Neuronal stem cell (in vitro differentiated cells): ENCODE data around the gene SLC2A4.
A peak's percentile ranks its signal among the peaks of the same experiment; 100 is the strongest.

Source experiments
- DNase-seq: peaks from one replicate; pipeline ENCODE4 v3.0.0-alpha.2; 2013; ENCODE audit warnings: low spot score
- H2AFZ ChIP-seq: one replicate; pipeline ENCODE4 v1.6.1; 2013; ENCODE audit warnings: mild to moderate bottlenecking, low read length, inconsistent platforms
- H2AK5ac ChIP-seq: 2 replicates; pipeline ENCODE4 v1.6.1; 2013; ENCODE audit warnings: low read depth, mild to moderate bottlenecking, inconsistent platforms, low read length, moderate library complexity, mixed read lengths
- H2BK120ac ChIP-seq: 2 replicates; pipeline ENCODE4 v1.6.1; 2013; ENCODE audit warnings: low read depth, mild to moderate bottlenecking, inconsistent platforms, low read length, moderate library complexity, mixed read lengths
- H2BK12ac ChIP-seq: one replicate; pipeline ENCODE4 v1.6.1; 2013; ENCODE audit warnings: low read length, inconsistent platforms
- H2BK15ac ChIP-seq: 2 replicates; pipeline ENCODE4 v1.6.1; 2013; ENCODE audit warnings: mild to moderate bottlenecking, low read length, inconsistent platforms, mixed read lengths
- H2BK5ac ChIP-seq: one replicate; pipeline ENCODE4 v1.6.1; 2013; ENCODE audit warnings: inconsistent platforms, mild to moderate bottlenecking, low read length, moderate library complexity
- H3K14ac ChIP-seq: one replicate; pipeline ENCODE4 v1.6.1; 2013; ENCODE audit warnings: low read length, inconsistent platforms
- H3K18ac ChIP-seq: 2 replicates; pipeline ENCODE4 v1.6.1; 2013; ENCODE audit warnings: low read length, inconsistent platforms
- H3K23ac ChIP-seq: 2 replicates; pipeline ENCODE4 v1.6.1; 2013; ENCODE audit warnings: low read depth, mild to moderate bottlenecking, mixed read lengths, low read length, inconsistent platforms; ENCODE audit not compliant: poor library complexity
- H3K27ac ChIP-seq: replicated peaks from 3 replicates; pipeline ENCODE4 v1.5.1; 2013; ENCODE audit warnings: low read length, inconsistent platforms
- H3K27me3 ChIP-seq, 3 experiments: 2 replicates each; pipeline ENCODE4 v1.6.1; 2013; ENCODE audit warnings: low read length in 3 of 3, mild to moderate bottlenecking in 2 of 3, inconsistent platforms in 1 of 3, low read depth in 1 of 3, mixed read lengths in 1 of 3, moderate library complexity in 1 of 3; ENCODE audit not compliant: control insufficient read depth in 3 of 3, insufficient read depth in 3 of 3
- H3K36me3 ChIP-seq, 2 donors: replicated peaks in 1 of 2; 2 replicates each; pipeline ENCODE4 v1.6.1; 2013; ENCODE audit warnings: low read length in 2 of 2; ENCODE audit not compliant: control insufficient read depth in 2 of 2, insufficient read depth in 2 of 2
- H3K4ac ChIP-seq: 2 replicates; pipeline ENCODE4 v1.6.1; 2013; ENCODE audit warnings: inconsistent platforms, mild to moderate bottlenecking, low read length, moderate library complexity
- H3K4me1 ChIP-seq, 2 donors: 1 replicate in 1 of 2; 2 replicates in 1 of 2; pipeline ENCODE4 v1.6.1; 2013; ENCODE audit warnings: low read length in 2 of 2, low read depth in 1 of 2; ENCODE audit not compliant: control insufficient read depth in 2 of 2, insufficient read depth in 1 of 2
- H3K4me2 ChIP-seq: one replicate; pipeline ENCODE4 v1.6.1; 2013; ENCODE audit warnings: mild to moderate bottlenecking, low read length, inconsistent platforms; ENCODE audit not compliant: insufficient read depth, poor library complexity, severe bottlenecking
- H3K4me3 ChIP-seq, 2 donors: 2 replicates each; pipeline ENCODE4 v1.5.1; 2013; ENCODE audit warnings: low read length in 2 of 2, mild to moderate bottlenecking in 2 of 2, inconsistent platforms in 1 of 2, moderate library complexity in 1 of 2
- H3K79me1 ChIP-seq: one replicate; pipeline ENCODE4 v1.6.1; 2013; ENCODE audit warnings: low read depth, mild to moderate bottlenecking, inconsistent platforms, low read length, moderate library complexity
- H3K9ac ChIP-seq: one replicate; pipeline ENCODE4 v1.6.1; 2013; ENCODE audit warnings: mild to moderate bottlenecking, low read depth, low read length, inconsistent platforms; ENCODE audit not compliant: poor library complexity
- H3K9me3 ChIP-seq, 2 donors: replicated peaks in 1 of 2; 2 replicates each; pipeline versions ENCODE3 to v1.6.1; 2013; ENCODE audit warnings: low read length in 2 of 2, mild to moderate bottlenecking in 2 of 2, inconsistent platforms in 1 of 2, low read depth in 1 of 2, mixed read lengths in 1 of 2, moderate library complexity in 1 of 2; ENCODE audit not compliant: control insufficient read depth in 2 of 2, insufficient read depth in 1 of 2
- H4K8ac ChIP-seq: one replicate; pipeline ENCODE4 v1.6.1; 2013; ENCODE audit warnings: low read depth, mild to moderate bottlenecking, inconsistent platforms, low read length, moderate library complexity
- H4K91ac ChIP-seq: one replicate; pipeline ENCODE4 v1.6.1; 2013; ENCODE audit warnings: low read length, low read depth, mild to moderate bottlenecking, inconsistent platforms; ENCODE audit not compliant: poor library complexity
- WGBS, 2 donors: extraction: QIAGEN DNeasy Blood & Tissue Kit; methylation state at CpG; one replicate each; pipeline ENCODE4 v1.1.7; 2013; ENCODE audit warnings: missing lambda C conversion rate in 2 of 2, mixed read lengths in 1 of 2; ENCODE audit not compliant: insufficient read length in 2 of 2, insufficient replicate concordance in 1 of 2; ENCODE audit errors: extremely low coverage in 2 of 2; 5-methylcytosine and 5-hydroxymethylcytosine counted together

SLC2A4 gene

GRCh38 chr17:7306911-7307685 lies 25.6 kb downstream of the SLC2A4 start, which contains the start of gene EIF5A:
TSS of gene EIF5A (plus strand) at chr17:7307628. CDS start at chr17:7309636, 2,008 bp downstream.
- no peak within 1 kb of the TSS for H3K4ac ChIP-seq
- peaks cover 2 to 5% of the 10 kb centered on the region in 2 donors for H3K4me1 ChIP-seq
- H3K36me3 ChIP-seq, result peaks cover 24 to 28% of the 10 kb centered on the region in 2 donors
- H3K4me2 ChIP-seq, result peak within 1 kb of the TSS; percentile 91
- H2BK12ac ChIP-seq, result no peak within 1 kb of the TSS
- peak within 1 kb of the TSS; percentile 84 to 98 for H3K4me3 ChIP-seq
- no peak within 1 kb of the TSS for H3K14ac ChIP-seq
- H3K9ac ChIP-seq, result peak within 1 kb of the TSS; percentile 98
- peak within 1 kb of the TSS; percentile 74 for H3K23ac ChIP-seq
- peak within 1 kb of the TSS; percentile 21 for H2BK120ac ChIP-seq
- no peaks in the 10 kb centered on the region for H3K9me3 ChIP-seq
- peak within 1 kb of the TSS; percentile 98 for H3K27ac ChIP-seq
- peak within 1 kb of the TSS; percentile 89 for H2AFZ ChIP-seq
- peak within 1 kb of the TSS; percentile 95 for H3K18ac ChIP-seq
- peak within 1 kb of the TSS; percentile 61 for H2AK5ac ChIP-seq
- no CpG with 5 or more reads among the region's 64 CpGs for WGBS, 2 donors
- peak within 1 kb of the TSS; percentile 80 for H2BK5ac ChIP-seq
- peaks cover 1% of the 10 kb centered on the region for H3K79me1 ChIP-seq
- no peak within 1 kb of the TSS for H4K8ac ChIP-seq
- no peak within 1 kb of the TSS for H2BK15ac ChIP-seq
- no peak within 1 kb of the TSS for H4K91ac ChIP-seq
- H3K27me3 ChIP-seq, result no peaks in the 10 kb centered on the region
- DNase-seq, result peak; percentile 100

GRCh38 chr17:7307686-7308624 lies 26.4 kb downstream of the SLC2A4 start:
- whole genome bisulfite sequencing, 2 donors, result no CpG with 5 or more reads among the region's 104 CpGs
- no peaks in the 10 kb centered on the region for H3K27me3 ChIP-seq
- no peak overlapping the region for H2BK15ac ChIP-seq
- peak overlapping the region; percentile 91 for H3K4me2 ChIP-seq
- peaks cover 1% of the 10 kb centered on the region for H3K79me1 ChIP-seq
- no peak overlapping the region for H2BK12ac ChIP-seq
- peaks cover 31 to 37% of the 10 kb centered on the region in 2 donors for H3K36me3 ChIP-seq
- H3K4me1 ChIP-seq, result peaks cover 2 to 5% of the 10 kb centered on the region in 2 donors
- no peak overlapping the region for H3K4ac ChIP-seq
- H3K9me3 ChIP-seq, result no peaks in the 10 kb centered on the region
- H3K27ac ChIP-seq, result peak overlapping the region; percentile 78
- peak overlapping the region; percentile 80 for H2BK5ac ChIP-seq
- no peak overlapping the region for H3K14ac ChIP-seq
- H2AFZ ChIP-seq, result peak overlapping the region; percentile 76
- peak overlapping the region; percentile 84 to 98 for H3K4me3 ChIP-seq
- no peak overlapping the region for H4K91ac ChIP-seq
- H2BK120ac ChIP-seq, result peak overlapping the region; percentile 21
- H3K18ac ChIP-seq, result peak overlapping the region; percentile 95
- no peak overlapping the region for H4K8ac ChIP-seq
- H3K23ac ChIP-seq, result peak overlapping the region; percentile 74
- peak overlapping the region; percentile 61 for H2AK5ac ChIP-seq
- H3K9ac ChIP-seq, result peak overlapping the region; percentile 98
- DNase-seq, result no peak

- no peak for DNase-seq
- no peak overlapping the region for H2BK5ac ChIP-seq
- H3K18ac ChIP-seq, result peak overlapping the region; percentile 44
- H3K4ac ChIP-seq, result no peak overlapping the region
- no peak overlapping the region for H2AFZ ChIP-seq
- H3K36me3 ChIP-seq, result peaks cover 40 to 46% of the 10 kb centered on the region in 2 donors
- peak overlapping the region; percentile 88 for H3K9ac ChIP-seq
- no peak overlapping the region for H2BK12ac ChIP-seq
- H3K27me3 ChIP-seq, result no peaks in the 10 kb centered on the region
- no CpG with 5 or more reads among the region's 14 CpGs for WGBS, 2 donors
- no peak overlapping the region for H3K14ac ChIP-seq
- H2BK15ac ChIP-seq, result no peak overlapping the region
- H3K4me2 ChIP-seq, result peak overlapping the region; percentile 91
- no peak overlapping the region for H4K8ac ChIP-seq
- no peak overlapping the region for H4K91ac ChIP-seq
- H3K4me3 ChIP-seq, result peak overlapping the region; percentile 84 to 98
- H3K27ac ChIP-seq, result peak overlapping the region; percentile 78
- no peak overlapping the region for H3K23ac ChIP-seq
- peaks cover 1% of the 10 kb centered on the region for H3K79me1 ChIP-seq
- no peaks in the 10 kb centered on the region for H3K9me3 ChIP-seq
- H3K4me1 ChIP-seq, result peaks cover 2 to 5% of the 10 kb centered on the region in 2 donors
- H2AK5ac ChIP-seq, result no peak overlapping the region
- H2BK120ac ChIP-seq, result no peak overlapping the region
Measured at GRCh38 chr17:7308625-7309433, 27.3 kb downstream of the SLC2A4 start.
